IPS DF 19.7 (cell line): ENCODE data around the gene ING4.

Experiments
- DNase-seq: peaks from one replicate; pipeline ENCODE4 v3.0.0-alpha.2; 2013; ENCODE audit warnings: low read depth, low spot score

Gene ING4

DNA sequence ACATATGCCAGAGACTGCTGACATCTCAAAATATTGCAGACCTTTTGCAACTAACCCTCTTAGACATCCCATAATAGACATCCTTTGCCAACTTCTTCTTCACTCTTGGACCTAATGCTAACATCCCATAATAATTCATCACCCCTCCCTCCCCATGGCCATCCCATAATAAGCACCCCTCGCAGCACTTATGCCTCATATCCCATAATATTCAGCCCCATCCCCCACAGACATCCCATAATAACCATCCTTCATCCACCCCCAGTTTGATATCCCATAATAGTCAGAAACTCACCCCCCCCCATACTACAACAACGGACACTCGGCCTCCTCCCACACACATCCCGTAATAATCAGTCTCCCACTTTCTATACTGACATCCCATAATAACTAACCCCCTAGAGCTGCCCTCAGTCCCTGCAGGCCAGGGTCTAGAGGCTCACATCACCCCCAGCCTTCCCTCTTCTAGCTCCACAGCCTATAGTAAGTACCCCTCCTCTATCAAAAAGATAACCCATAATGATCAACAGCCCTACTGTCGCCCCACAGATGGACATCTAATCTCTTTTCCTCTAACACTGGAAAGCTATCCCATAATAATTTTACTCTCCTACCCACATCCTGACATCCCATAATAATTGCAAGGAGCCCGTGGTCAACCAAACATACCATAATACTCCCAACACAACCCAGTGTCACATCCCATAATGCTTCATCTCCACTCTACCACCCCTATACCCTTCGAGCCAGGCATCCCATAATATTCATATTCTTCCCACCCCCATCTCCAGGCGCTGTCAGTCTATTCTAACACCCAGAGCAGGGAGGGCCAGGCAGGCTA, 54.9 kb downstream of the ING4 start:
- DNase-seq: no peak

- no peak for DNase-seq
Measured at GRCh38 chr12:6606331-6607131, 56.4 kb downstream of the ING4 start.

DNA sequence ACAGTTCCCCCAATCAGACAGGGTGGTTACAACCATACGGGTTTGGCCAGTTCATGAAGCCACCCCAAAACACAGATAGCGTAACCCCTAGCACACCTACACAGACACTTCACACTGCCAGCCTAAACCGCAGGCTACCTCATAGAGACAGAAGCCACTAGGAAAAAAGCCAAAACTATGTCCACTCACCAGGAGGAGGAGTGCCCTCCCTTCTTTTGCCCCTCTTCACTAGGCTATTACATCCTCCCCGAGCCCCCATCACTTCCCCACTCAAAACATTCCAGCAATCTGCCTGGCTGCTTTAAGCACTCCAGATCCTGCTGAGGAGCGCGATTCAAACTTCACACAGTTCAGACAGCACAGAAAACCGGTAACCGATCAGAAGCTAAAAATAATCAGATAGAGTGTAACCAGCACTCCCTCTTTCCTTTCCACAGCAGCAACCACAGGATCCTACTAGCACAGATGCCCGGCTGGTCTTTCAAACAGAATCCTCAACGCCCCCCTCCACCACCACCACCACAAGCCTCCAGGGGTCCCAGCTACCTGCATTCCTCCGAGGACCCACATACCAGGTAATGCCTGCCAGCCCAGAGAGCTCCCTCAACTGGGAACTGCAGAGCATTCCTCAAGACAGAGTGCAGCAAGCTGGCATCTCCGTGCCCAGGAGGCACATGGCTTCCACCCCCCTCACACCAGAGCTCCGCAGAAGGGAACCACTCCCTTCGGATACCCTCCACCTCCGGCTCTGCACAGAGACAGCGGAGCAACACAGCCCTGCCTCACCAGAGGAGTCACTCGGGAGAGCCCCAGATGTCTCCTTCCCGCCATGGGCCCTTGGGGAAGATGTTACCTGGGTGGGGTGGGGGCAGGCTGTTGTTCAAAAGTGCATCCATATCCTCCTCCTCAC, 57.2 kb downstream of the ING4 start:
- DNase-seq: no peak

- no peak for DNase-seq
Measured at GRCh38 chr12:6604259-6605029, 58.5 kb downstream of the ING4 start.

- no peak for DNase-seq
Measured at GRCh38 chr12:6603095-6603567, 59.8 kb downstream of the ING4 start.

GRCh38 chr12:6602526-6602925, 60.4 kb downstream of the ING4 start:
- DNase-seq: no peak
